GM19351 (cell line): ENCODE data around the gene PSMD2.
A peak's percentile ranks its signal among the peaks of the same experiment; 100 is the strongest.

Source experiments
- ATAC-seq: cut with Tn5 transposase; IDR thresholded peaks from one replicate; pipeline ENCODE4 v1.9.1; 2021; ENCODE audit warnings: mild to moderate bottlenecking, moderate library complexity; ENCODE audit not compliant: unreplicated experiment

The PSMD2 gene

DNA sequence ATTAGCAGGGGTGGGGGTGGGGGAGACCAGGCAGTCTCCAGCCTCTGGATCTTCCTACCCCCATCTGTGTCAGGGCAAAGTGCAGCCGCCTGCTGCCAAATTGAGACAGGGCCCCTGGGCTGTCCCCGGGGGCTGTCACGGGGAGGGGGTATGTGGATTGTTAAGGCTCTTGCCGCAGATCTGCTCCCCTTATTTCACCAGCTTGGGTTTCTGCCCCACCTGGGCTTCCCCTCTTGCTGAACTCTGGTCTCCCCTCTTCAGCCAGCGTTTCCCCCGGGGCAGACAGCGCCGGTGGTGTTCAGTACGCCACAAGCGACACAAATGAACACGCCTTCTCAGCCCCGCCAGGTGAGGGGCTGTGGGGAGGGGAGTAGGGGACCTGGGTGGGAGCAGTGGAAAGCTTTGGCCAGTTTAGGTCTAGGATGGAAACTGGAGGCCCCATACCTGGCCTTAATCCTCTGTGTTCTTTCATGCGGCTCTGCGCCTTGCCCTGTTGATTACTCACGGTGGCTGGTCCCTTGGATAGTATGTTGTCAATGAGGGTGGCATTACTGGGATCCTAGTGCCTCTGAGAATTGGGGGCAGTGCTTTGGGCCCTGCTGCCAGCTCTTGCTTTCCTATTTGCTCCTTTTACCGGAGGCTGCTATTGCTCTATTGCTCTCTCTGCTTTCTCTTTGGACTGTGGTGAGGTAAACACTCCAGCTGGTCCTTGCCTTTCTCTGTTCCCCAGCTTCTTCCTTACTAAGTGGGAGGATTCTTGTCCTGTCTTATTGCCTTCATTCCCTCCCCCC lies 17.0 kb downstream of the PSMD2 start:
- no peak for ATAC-seq

DNA sequence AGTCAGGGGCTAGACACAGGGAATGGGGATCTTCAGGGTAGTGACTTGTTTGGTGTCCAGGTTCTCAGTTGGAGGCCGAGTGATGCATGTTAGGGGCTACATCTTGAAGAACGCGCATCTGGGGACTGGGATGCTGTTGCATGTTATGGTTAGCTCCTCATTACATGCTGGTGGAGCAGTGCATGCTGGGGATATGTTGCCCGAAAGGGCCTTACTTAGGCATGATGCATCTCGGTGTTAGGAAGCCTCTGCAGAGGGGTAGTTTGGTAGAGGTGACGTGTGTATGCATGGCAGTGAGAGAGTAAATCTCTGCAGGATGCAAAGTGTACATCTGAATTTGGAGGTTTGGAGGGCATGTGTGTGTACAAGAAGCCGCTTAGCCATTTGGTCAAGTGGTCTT lies 17.8 kb downstream of the PSMD2 start:
- ATAC-seq = no peak

DNA sequence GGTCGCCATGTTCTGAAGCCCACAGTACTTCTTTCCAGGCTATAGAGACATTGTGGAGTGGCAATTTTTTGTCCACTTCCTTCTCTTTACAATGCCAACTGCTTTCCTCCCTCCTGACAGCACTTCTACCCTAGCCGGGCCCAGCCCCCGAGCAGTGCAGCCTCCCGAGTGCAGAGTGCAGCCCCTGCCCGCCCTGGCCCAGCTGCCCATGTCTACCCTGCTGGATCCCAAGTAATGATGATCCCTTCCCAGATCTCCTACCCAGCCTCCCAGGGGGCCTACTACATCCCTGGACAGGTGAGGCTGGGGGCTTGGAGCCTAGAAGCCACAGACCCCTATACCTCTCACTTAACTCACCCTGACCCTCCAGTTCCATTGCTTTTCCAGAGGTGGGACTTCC lies 18.2 kb downstream of the PSMD2 start:
- no peak for ATAC-seq

DNA sequence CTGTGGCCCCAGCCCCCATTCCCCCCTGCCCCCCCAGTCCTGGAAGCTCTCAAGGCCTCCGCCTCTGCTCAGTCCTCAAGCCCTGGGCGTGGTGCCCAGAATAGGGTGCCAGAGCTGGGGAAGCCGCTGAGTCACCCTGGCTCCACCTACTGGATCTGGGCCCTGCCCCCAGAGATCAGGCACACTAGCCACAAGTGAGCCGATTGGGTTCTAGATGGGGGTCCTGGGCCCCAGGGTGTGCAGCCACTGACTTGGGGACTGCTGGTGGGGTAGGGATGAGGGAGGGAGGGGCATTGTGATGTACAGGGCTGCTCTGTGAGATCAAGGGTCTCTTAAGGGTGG lies 21.0 kb downstream of the PSMD2 start:
- no peak for ATAC-seq

DNA sequence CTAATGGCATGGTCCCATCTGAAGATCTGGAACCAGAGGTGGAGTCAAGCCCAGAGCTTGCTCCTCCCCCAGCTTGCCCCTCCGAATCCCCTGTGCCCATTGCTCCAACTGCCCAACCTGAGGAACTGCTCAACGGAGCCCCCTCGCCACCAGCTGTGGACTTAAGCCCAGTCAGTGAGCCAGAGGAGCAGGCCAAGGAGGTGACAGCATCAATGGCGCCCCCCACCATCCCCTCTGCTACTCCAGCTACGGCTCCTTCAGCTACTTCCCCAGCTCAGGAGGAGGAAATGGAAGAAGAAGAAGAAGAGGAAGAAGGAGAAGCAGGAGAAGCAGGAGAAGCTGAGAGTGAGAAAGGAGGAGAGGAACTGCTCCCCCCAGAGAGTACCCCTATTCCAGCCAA lies 22.6 kb downstream of the PSMD2 start:
- ATAC-seq = no peak

DNA sequence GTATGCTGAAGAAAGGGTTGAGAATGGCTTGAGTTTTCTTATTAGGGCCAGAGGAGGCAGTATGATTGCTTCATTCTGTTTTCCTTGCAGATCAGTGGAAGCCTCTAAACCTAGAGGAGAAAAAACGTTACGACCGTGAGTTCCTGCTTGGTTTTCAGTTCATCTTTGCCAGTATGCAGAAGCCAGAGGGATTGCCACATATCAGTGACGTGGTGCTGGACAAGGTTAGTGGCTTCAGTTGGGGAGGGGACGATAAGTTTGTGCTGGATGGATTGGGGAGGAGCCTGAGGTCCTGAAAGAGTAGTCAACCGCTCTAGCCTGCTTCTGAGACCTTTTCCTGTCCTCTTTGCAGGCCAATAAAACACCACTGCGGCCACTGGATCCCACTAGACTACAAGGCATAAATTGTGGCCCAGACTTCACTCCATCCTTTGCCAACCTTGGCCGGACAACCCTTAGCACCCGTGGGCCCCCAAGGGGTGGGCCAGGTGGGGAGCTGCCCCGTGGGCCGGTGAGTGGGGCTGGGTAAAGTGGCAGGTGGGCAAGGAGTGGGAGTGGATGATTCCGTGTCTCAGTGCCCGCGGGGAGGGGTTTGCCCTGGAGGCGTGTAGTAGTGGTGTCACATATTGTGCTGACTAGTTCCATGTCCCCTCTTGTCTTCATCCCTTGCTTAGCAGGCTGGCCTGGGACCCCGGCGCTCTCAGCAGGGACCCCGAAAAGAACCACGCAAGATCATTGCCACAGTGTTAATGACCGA lies 23.9 kb downstream of the PSMD2 start:
- ATAC-seq = no peak

DNA sequence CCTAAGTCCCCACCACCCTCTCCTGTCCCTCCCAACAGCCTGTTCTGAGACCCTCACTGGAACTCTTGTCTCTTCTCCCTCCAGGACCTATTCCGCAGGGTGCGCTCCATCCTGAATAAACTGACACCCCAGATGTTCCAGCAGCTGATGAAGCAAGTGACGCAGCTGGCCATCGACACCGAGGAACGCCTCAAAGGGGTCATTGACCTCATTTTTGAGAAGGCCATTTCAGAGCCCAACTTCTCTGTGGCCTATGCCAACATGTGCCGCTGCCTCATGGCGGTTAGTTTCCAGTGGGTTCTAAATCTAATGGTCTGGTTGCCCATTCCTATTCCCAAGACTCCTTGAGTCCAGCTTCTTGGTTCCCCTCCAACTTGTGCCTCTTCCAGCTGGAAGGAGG lies 24.7 kb downstream of the PSMD2 start:
- ATAC-seq = no peak

DNA sequence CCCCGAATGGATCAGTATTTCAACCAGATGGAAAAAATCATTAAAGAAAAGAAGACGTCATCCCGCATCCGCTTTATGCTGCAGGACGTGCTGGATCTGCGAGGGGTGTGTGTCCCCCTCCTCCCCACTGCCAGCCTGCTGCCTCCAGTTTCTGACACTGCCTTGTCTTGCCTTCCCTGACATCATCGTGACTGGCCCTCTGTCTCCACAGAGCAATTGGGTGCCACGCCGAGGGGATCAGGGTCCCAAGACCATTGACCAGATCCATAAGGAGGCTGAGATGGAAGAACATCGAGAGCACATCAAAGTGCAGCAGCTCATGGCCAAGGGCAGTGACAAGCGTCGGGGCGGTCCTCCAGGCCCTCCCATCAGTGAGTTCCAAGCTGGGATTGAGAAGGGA lies 26.2 kb downstream of the PSMD2 start:
- ATAC-seq = no peak

DNA sequence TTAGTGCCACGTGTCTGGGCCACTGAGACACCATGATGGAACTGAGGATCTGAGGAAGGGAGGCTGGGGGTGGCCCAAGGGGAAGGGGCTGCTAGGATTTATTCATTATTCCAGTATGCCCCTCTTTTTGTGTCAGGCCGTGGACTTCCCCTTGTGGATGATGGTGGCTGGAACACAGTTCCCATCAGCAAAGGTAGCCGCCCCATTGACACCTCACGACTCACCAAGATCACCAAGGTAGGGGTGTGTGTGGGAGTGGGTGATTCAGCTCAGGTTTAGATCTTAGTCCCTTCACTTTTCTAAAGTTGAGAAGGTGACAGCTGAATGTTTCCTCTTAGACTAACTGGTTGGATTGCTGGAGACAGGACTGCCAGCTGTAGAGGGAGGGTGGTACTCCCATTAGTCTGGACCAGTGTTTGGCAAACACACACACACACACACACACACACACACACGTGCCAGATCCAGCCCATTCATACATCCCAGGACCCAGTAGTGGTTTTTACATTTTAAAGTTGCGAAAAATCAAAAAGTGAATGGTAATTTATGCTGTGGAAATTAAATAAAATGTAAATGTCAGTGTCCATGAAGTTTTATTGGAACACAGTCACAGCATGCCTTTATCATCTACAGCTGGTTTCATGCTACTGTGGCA lies 26.8 kb downstream of the PSMD2 start:
- ATAC-seq = no peak

DNA sequence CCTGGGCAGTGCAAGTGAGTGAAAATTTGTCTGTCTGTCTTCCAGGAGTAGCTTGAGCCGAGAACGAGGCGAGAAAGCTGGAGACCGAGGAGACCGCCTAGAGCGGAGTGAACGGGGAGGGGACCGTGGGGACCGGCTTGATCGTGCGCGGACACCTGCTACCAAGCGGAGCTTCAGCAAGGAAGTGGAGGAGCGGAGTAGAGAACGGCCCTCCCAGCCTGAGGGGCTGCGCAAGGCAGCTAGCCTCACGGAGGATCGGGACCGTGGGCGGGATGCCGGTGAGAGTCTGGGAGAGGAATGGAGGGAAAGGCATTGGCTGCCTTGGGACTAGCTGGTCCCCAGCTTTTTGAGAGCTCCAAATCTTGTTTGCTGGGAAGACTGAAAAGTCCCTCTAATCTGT lies 28.1 kb downstream of the PSMD2 start:
- ATAC-seq = no peak

DNA sequence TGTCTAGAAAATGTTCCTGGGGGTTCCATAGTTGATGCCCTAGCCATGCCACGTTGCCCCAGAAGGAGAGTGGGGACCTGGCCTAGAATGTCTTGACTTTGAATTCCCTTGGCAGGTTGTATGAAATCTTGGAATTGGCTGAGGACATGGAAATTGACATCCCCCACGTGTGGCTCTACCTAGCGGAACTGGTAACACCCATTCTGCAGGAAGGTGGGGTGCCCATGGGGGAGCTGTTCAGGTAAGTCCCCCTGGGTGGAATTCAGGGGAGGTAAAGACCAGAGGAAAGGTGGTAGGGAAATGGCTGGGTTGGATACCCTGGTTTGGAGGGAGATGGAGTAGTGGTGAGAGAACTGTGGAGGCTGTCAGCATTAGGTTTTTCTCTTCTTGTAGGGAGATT lies 29.5 kb downstream of the PSMD2 start:
- no peak for ATAC-seq

DNA sequence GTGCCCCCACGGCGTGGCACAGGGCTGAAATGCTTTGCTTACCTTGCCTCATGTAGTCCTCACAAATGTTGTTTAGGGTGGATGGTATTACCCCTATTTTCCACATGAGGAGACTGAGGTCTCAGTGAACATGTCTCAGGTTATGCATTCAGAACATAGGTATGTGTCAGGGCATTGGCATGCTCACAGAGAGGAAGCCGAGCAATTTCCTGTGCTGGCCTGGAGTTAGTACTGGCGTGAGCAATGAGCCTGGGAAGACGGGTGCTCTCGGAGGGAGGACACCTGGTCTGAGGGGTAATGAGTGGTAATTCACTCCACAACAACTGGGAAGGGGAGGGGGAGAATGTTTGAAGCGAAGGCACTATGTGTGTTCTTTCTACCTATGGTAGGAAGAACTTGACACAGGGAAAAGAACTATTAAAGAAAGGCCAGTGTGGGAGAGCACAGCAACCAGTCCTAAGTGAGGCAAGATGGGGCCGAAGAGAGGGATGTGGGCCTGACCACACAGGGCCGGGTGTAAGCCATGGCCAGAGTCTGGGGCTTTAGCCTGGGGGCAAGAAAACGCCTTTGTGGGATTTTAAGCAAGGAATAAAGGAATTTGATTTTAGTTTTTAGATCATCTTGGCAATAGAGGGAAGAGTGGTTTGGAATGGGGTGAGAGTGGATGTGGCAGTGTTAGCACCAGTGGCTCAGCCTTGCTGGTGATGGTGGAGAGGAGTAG lies 33.5 kb downstream of the PSMD2 start:
- ATAC-seq = no peak

DNA sequence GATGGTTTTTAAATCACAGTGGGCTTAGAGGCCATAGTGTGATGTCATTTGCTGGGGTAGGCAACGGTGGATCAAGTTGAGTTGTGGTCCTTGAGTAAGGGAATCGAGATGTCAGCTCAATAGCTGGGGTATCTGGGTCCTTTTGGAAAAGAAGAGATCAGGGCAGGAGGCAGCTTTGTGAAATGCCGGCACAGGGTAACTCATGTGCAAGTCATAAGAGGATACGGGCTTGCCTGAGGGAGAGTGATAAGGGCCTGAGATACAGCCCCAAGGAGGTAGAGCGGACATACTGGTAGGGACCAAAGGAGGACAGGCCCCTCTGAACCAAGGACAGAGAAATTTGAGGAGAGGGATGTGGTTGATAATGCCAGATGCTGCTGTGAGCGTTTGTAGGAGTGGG lies 34.1 kb downstream of the PSMD2 start:
- ATAC-seq = no peak

DNA sequence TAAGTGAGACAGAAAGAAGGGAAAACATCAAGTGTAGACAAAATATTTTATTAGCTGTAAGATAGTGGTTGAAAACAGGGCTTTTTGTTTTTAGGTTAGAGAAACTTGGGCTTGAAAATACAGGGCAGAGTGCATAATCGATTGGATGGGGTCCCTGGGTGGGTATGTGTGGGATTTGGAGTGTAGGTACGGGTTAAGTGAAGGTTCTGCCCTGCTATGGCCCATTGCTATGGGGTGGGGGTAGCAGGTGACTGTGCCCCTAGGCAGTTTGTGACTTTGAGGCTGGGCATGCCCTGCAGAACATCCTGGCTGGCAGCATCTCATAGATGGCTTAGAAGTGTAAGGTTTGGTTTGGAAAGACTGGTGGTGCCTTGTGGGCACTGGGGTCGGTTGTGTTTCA lies 34.7 kb downstream of the PSMD2 start:
- ATAC-seq = no peak

DNA sequence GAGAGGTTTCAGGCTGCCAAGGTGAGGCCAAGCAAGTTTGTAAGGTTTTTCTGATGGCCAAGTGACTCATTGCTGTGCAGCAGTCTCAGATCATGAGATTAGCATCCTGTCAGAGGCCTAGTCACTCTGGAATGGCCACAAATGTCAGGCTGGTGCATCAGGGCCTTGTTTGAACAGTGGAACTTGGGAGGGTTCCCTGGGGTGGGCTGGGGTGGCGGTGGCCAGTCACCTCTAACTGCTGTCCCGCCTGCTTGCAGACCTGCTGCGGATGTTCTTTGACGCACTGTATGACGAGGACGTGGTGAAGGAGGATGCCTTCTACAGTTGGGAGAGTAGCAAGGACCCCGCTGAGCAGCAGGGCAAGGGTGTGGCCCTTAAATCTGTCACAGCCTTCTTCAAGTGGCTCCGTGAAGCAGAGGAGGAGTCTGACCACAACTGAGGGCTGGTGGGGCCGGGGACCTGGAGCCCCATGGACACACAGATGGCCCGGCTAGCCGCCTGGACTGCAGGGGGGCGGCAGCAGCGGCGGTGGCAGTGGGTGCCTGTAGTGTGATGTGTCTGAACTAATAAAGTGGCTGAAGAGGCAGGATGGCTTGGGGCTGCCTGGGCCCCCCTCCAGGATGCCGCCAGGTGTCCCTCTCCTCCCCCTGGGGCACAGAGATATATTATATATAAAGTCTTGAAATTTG lies 35.6 kb downstream of the PSMD2 start:
- ATAC-seq = no peak

DNA sequence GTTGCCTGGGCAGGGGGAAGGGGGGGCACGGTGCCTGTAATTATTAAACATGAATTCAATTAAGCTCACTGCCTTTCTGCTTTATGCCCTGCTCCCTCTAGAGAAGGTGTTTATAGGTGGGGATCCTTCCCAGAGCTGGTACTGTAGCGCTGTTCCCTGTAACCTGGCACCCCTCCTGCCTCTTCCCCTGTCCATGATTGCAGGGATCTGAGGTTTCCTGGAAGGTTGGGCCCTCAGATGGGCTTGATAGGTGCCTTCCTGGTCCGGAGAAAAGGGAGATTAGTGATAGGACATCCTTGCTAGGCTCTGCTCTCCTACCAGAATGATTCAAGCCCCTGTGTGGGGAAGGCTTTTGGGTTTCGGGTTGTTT lies 36.2 kb downstream of the PSMD2 start:
- no peak for ATAC-seq

DNA sequence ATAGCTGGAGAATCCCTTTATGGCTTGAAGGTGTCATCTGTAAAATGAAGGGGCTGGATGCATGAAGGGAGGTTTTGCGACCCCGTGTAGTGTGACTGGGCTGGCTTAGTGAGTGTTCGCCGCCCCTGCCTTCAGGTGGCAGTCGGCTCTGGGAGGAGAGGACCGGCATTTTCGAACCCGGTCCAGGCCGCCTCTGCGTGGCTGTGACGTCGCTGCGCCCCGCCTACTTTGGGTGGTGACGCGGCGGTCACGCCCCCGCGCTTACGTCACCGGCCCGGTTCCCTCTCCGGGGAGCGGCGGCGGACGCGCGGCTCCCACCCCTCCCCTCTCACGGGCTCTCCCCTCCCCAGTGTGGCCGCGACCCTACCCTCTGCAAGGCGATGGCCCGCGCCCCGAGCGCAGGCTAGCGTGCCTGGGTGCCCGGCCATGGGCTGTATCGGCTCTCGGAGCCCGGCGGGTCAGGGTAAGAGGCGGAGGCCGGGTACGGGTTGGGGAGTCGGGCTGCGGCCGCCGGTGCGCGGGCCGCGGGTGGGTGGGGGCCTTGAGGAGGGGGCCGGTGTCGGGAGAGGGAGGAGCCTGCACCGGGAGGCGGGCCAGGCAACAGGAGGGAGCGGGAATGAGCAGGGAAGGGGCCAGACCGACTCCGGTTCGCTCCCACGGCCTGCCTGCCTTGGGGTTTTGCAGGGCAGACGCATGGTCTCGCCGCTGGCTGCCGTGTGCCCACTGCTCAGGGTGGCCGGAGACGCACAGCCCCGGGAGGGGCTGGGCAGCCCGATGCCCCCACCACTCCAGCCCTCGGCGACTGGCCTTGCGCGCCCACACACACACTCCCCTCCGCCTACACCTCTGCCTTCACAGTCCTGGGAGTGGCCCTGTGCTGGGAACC lies 36.9 kb downstream of the PSMD2 start:
- ATAC-seq = peak; percentile 85

DNA sequence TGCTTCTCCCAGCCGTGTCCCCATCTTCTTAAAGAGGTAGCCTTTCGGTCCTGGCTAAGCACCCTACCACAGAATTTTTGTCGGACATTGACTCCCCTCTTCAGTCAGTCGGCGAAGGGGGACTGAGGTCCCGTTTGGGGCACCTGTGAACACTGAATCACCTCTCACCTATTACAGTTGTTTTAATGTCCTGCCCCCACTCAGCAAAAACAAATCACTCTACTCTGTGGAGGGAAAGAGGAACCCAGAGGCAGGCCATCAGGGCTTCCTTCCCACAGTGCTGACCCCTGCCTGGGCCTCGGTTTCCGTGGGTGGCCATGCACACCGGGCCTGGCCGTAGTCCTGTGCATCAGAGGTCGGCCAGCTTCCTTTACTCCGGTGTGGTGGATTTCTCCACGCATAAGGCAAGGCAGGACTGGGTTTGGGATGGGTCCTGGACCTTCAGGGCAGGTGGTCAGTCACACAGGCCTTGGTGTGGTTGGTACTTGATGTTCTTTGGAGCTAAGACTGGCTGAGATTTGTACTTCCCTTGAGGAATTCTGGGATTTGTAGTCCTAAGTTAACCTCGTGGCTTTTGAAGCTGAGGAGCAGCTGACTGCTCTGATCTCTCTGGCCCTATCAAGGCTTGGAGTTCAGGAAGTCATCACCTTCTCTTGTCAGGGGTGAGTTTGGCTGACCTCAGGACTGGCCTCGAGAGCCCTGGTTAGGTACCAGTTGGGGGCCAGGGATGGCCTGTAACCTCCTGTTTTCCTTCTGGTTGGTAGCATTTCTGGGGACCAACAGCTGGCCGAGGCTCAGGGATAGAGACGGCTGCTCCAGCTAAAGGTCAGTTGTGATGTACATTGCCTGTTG lies 37.7 kb downstream of the PSMD2 start:
- no peak for ATAC-seq

DNA sequence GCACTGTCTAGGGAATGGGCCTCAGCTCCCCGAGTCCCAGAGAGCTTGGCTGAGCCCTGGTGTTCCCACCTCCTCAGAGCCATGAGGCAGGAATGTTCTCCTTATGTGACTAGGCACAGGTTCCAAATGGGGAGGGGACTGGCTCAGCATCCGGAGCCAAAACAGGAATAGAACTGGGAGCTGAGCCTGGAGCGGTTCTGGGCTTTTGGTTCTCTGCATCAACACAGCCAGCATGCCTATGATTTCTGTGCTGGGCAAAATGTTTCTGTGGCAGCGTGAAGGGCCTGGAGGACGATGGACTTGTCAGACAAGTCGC lies 38.3 kb downstream of the PSMD2 start, which contains the start of gene FAM131A:
TSS of gene FAM131A (plus strand) at position 202 of the 316 bp plus-strand sequence. CDS start at position 233, 31 bp downstream.
- ATAC-seq = no peak
